MV-4-11 (cell line): ENCODE data around the gene UNC13B.
A peak's percentile ranks its signal among the peaks of the same experiment; 100 is the strongest.
"Not testable (repeated sequence)": the region's sequence is repeated elsewhere in the genome, so short reads cannot be mapped to it uniquely, and the experiment has no call there.

ENCODE experiments used
- DNase-seq: peaks from one replicate; lab custom pipeline; 2025; lab: John Stamatoyannopoulos, UW

UNC13B gene

GRCh38 chr9:35226651-35227050 lies 64.8 kb downstream of the UNC13B start:
- DNase-seq = no peak

GRCh38 chr9:35227284-35227683 lies 65.5 kb downstream of the UNC13B start:
- no peak for DNase-seq

- no peak for DNase-seq
Observed at GRCh38 chr9:35229066-35229778, 67.4 kb downstream of the UNC13B start.

DNA sequence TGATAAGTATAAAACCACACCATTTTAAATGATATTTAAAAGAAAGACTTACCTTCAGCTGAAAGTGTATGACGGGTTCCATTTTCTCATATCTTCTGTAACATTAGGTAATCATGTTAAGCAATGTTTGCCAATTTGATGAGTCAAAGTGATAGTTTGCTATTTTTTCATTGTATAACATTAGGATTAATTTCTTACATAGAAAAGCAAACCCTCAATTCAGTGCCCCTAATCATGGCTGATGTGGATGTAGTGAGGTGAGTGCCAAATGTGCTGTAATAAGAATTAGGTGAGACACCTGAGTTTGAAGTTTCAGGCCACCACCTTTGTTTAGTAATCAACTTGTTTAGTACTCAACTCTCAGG lies 68.0 kb downstream of the UNC13B start:
- DNase-seq = no peak

DNA sequence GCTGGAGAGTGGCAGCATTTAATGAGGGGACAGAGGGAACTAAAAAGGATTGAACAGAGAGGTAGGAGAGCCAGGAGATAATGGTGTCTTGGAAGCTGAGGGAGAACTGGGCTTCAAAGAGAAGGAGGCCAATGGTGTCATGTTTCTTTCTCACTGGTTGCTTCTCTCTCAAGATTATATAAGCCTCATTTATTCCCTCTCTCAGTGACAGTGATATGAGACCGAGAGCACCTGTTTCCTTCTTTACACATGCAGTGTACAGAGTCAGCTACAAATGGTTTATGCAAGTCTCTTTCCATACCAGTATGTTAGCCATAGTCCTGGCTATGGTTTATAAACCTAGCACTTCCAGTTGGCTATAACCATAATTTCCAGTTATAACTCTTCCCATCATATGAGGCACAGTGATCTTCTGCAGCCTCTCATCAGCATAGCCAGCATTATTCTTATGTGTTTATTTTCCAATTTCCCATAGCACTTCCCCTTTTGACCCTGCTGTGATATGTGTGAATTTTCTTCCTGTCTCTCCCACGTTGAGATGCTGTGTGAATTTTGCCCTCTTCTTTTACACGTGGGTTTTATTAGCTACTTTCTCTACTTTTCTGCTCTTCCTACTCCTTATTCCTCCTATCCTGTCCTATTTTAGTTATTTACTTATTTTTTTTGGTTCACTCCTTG lies 71.2 kb downstream of the UNC13B start:
- no peak for DNase-seq

DNA sequence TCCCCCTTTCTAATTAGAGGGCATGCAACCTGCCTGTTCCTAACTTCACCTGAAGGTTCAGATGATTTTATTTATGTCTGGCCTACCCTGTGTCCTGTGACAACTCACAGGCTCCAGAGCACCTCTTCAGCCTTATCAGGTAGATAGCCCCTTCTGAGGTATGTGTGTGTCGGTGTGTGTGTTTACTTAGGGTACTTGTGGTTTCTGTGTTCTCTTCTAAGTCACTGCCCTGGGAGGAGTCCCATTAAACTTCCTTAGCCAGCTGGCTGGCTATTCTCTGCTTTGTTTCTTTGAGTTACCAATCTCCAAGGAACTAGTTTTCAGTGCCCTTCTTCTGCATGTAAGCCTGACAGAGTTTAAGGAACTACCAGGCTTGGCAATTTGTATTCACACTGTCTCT lies 74.9 kb downstream of the UNC13B start:
- DNase-seq = no peak

DNA sequence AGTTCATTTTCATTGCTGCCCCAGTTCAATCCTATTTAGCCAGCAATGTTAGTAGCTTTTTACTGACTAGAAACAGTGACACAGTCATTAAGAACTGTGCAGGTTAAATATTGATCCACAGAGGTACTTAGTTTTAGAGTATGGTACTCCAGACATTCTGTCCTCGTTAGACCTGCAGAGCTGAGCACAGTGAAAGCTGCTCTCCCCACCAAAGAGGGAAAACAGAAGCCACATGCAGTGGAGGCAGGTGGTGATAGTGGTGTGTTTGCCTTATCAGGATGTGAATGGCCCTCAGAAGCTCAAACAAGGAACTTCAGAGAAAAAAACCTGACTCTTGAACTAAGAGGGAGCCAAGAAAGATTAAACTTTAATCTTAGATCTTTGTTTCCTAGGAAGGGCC lies 75.5 kb downstream of the UNC13B start:
- no peak for DNase-seq

DNA sequence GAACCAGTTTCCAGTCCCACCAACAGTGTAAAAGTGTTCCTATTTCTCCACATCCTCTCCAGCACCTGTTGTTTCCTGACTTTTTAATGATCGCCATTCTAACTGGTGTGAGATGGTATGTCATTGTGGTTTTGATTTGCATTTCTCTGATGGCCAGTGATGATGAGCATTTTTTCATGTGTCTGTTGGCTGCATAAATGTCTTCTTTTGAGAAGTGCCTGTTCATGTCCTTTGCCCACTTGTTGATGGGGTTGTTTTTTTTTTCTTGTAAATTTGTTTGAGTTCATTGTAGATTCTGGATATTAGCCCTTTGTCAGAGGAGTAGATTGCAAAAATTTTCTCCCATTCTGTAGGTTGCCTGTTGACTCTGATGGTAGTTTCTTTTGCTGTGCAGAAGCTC lies 84.1 kb downstream of the UNC13B start:
- not testable (repeated sequence) for DNase-seq

DNA sequence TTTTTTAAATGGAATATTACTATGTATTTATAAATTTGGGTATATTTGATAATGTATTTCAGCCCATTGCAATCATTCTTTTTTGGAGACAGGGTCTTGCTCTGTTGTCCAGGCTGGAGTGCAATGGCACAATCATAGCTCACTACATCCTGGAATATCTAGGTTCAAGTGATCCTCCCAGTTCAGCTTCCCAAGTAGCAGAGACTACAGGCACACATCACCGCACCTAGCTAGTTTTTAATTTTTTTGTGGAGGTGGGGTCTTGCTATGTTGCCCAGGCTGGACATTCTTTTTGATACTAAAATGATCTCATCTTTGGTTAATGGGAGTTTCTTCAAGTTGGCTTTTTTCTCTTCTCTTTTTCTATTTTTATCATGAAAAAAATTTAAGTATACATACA lies 91.3 kb downstream of the UNC13B start:
- no peak for DNase-seq

DNA sequence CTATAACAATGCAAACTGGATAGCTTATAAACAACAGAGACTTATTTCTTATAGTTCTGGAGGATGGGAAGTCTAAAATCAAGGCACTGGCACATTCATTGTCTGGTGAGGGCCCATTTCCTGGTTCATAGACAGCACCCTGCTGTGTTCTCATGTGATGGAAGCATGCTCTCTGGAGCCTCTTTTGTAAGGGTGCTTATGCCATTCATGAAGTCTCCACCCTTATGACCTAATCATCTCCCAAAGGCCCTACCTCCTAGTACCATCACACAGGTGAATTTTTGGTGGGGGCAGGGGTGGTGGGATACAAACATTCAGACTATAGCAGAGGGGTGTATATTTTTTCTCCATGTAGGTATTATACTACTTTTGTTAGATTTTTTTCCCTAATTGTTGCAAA lies 92.4 kb downstream of the UNC13B start:
- DNase-seq = no peak

DNA sequence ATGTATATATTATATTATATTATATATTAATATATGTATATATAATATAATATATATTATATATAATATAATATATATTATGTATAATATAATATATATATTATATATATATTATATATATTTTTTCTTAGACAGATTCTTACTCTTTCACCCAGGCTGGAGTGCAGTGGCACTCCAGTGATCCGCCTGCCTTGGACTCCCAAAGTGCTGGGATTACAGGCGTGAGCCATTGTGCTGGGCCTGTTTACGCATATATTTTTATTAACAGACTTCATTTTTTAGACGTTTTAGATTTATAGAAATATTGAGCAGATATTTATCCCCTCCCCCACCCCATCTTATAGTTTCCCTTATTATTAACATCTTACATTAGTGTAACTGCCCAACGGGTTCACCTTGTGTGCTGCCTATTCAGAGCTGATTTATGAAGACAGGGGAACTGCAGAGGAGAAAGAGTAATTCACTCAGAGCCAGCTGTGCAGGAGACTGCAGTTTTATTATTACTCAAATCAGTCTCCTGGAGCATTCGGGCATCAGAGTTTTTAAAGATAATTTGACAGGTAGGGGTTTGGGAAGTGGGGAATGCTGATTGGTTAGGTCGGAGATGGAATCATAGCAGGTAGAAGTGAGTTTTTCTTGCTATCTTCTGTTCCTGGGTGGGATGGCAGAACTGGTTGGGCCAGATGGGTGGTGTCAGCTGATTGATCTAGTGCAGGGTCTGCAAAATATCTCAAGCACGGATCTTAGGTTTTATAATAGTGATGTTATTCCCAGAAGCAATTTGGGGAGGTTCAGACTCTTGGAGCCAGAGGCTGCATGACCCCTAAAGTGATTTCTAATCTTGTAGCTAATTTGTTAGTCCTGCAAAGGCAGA lies 93.4 kb downstream of the UNC13B start:
- DNase-seq = no peak

DNA sequence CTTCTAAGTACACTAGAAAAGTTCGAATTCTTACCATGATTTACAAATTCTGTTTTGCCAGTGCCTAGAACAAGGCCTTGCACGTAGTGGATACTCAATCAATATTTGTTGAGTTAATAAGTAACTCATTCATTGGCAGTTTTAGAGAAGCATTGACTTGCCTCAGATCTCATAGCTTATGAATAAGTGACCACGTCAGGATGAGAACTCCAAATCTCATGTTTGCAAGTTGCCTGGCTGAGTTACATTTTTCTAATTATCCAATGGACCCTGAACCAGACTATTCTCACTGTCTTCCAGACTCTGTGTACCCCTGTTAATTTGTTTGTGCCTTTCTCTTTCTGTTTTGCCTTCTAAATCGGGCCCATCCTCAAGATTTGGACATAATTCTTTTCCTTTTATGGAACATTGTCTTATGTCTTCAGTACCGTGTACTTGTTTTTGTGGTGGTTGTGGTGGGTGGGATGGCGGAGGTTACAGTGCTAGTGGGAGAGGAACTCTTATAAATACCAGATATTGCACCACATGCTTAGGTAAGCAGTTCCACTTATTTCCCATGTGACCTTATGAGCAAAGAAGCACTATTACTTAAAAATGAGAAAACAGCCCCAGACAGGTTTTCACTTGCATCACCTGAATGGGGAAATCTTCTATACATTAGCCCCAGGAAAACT lies 96.3 kb downstream of the UNC13B start:
- DNase-seq = peak; percentile 16

- peak; percentile 40 for DNase-seq
Observed at GRCh38 chr9:35258660-35259474, 97.1 kb downstream of the UNC13B start.

- no peak for DNase-seq
Observed at GRCh38 chr9:35260186-35260585, 98.4 kb downstream of the UNC13B start.

GRCh38 chr9:35262064-35262463 lies 100.3 kb downstream of the UNC13B start:
- no peak for DNase-seq

GRCh38 chr9:35267710-35268109 lies 105.9 kb downstream of the UNC13B start:
- DNase-seq = no peak

DNA sequence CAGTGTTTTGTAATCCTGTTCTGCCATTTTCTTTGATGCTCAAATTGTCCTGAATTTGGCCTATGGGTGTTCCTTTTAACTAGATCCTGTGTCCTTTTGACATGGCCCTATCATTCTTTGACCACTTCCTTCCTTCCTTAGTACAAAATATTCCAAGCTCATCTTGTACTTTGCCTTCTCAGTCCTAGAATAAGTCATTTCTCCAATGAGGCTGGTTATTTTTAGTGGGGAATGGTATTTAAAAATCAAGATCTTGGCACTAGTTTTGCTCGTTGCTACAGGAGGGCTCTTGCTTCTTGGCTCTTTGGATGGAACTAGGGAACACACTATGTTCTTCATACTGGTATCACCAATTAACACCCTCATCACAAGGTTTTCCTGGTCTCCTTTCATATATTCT lies 108.1 kb downstream of the UNC13B start:
- no peak for DNase-seq

DNA sequence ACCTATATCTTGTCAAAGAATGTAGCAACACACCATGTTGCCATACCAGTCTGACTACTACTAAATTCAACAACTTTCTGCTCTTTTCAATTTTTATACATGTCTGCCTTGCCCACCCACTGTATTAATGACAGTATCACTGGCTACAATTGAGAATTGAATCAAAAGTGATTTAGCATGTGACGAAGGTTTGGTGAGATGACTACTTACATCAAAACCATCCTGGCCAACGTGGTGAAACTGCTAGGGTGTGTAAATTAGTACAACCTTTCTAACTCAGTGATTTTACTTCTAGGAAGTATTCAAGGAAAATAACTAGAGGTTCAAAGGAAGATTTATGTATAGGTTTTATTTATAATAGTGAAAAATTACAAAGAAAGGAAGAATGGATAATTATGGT lies 109.8 kb downstream of the UNC13B start:
- no peak for DNase-seq

- no peak for DNase-seq
Observed at GRCh38 chr9:35272989-35273388, 111.2 kb downstream of the UNC13B start.

GRCh38 chr9:35273591-35273990 lies 111.8 kb downstream of the UNC13B start:
- DNase-seq = no peak

DNA sequence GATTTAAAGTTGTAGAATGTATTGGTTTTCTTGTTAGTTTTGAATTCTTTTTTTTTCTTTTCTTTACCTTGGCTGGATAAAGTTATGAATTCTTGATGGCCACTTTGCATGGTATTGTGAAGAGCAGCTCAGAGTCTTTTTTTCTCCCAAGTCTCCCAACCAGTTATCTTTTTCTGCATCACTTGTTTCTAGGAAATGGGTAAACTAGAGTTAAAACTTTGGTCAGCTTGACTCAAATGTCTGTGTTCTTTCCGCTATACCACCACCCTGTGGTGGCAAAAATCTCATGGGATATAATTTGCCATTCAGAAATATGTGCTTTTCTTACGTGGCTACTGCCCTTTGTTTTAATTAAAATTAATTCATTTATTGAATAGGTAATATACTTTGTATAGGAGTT lies 113.2 kb downstream of the UNC13B start:
- DNase-seq = no peak

DNA sequence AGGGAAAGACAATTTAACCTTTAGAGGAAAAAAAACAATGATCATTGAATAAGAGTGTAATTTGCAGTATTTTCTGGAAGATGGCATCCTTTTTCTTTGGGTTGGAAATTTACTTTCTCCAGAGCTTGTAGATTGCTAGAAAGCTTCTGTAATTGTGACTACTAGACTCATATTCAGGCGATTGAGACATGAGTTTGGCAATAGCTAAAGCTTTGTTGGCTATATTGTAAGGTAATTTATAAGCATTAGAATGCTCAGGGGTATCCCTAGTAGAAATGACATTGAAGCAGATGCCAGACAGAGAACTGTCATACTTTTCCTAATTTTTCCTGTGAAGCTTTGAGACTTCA lies 115.3 kb downstream of the UNC13B start:
- no peak for DNase-seq
